Measurements from ENCODE around the gene IKZF3.

GRCh38 chr17:39739885-39740356, 124.2 kb downstream of the IKZF3 start:
- TF ChIP-seq CTCF (IDR thresholded peaks at IDR 0.05; ENCODE audit: low read length) = no peak
- TF ChIP-seq EZH2phosphoT487 (IDR thresholded peaks at IDR 0.05; ENCODE audit: low read length) = no peak

All from MM.1S (cell line).